ENCODE data around the gene SOX13. TPM values are rescaled to one million over a fixed set of nuclear protein-coding genes. Genes with fewer than 3 reads are reported as not detected.
A peak's percentile ranks its signal among the peaks of the same experiment; 100 is the strongest.

SOX13 gene
- total RNA-seq, 4 donors from 2014 or later = 12.1 to 34.1 (median 33.4) TPM

GRCh38 chr1:204161609-204162493, 88.9 kb downstream of the SOX13 start:
- H3K27me3 ChIP-seq = peaks cover 11% of the 10 kb centered on the region
- no peaks in the 10 kb centered on the region for H3K36me3 ChIP-seq
- no peak overlapping the region for H3K4me3 ChIP-seq
- intact Hi-C loops (cut with DNase I; ENCODE audit: low total_unique reads) (loop anchor here (2.0 kb wide), 2 partner anchors 201 to 207 kb away; no protein-coding TSS in a partner anchor), in situ Hi-C loops (cut with MboI; ENCODE audit: low pct_ligation_motif_present in 1 of 4, low pct_unique_long_range_greater_than_20kb in 1 of 4, low sequenced_read_pairs in 3 of 4) (loop anchor here in 2 of 4 donors (10.0 kb wide), 1 partner anchor 203 kb away; no protein-coding TSS in a partner anchor)
- TF ChIP-seq POLR2A (IDR thresholded peaks at IDR 0.05) = no peak
- TF ChIP-seq, protein P1, sequence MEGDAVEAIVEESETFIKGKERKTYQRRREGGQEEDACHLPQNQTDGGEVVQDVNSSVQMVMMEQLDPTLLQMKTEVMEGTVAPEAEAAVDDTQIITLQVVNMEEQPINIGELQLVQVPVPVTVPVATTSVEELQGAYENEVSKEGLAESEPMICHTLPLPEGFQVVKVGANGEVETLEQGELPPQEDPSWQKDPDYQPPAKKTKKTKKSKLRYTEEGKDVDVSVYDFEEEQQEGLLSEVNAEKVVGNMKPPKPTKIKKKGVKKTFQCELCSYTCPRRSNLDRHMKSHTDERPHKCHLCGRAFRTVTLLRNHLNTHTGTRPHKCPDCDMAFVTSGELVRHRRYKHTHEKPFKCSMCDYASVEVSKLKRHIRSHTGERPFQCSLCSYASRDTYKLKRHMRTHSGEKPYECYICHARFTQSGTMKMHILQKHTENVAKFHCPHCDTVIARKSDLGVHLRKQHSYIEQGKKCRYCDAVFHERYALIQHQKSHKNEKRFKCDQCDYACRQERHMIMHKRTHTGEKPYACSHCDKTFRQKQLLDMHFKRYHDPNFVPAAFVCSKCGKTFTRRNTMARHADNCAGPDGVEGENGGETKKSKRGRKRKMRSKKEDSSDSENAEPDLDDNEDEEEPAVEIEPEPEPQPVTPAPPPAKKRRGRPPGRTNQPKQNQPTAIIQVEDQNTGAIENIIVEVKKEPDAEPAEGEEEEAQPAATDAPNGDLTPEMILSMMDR (IDR thresholded peaks at IDR 0.05) = no peak
- no peak for TF ChIP-seq POLR2AphosphoS5 (IDR thresholded peaks at IDR 0.05)
- no peak for TF ChIP-seq EP300 (IDR thresholded peaks at IDR 0.05; ENCODE audit: low read depth)
- peaks cover 0 to 5% (median 0%) of the 10 kb centered on the region in 4 donors for H3K4me1 ChIP-seq
- H3K9me3 ChIP-seq = no peaks in the 10 kb centered on the region
- H3K27ac ChIP-seq = no peak overlapping the region
- no peak for DNase-seq
- WGBS, 2 donors (ENCODE audit: low coverage in 1 of 2) = 60 to 71% methylated on average over 11 to 14 of the region's 14 CpGs

- WGBS, 2 donors (ENCODE audit: low coverage in 1 of 2) = 0 to 13% methylated on average over 1 to 7 of the region's 7 CpGs
- DNase-seq = peak; percentile 88
- no peak overlapping the region for H3K4me3 ChIP-seq
- H3K27ac ChIP-seq = no peak overlapping the region
- no peaks in the 10 kb centered on the region for H3K9me3 ChIP-seq
- TF ChIP-seq POLR2A (IDR thresholded peaks at IDR 0.05) (no peak), EP300 (IDR thresholded peaks at IDR 0.05; ENCODE audit: low read depth) (no peak)
- TF ChIP-seq, protein P1 (IDR thresholded peaks at IDR 0.05) = peak; percentile 98 to 100 (median 98)
- intact Hi-C loops (cut with DNase I; ENCODE audit: low total_unique reads) (loop anchor here (2.0 kb wide), 1 partner anchor 200 kb away; no protein-coding TSS in a partner anchor), in situ Hi-C loops (cut with MboI; ENCODE audit: low pct_ligation_motif_present in 1 of 4, low pct_unique_long_range_greater_than_20kb in 1 of 4, low sequenced_read_pairs in 3 of 4) (loop anchor here in 2 of 4 donors (10.0 kb wide), 1 partner anchor 202 kb away; no protein-coding TSS in a partner anchor)
- peaks cover 0 to 5% (median 0%) of the 10 kb centered on the region in 4 donors for H3K4me1 ChIP-seq
- peaks cover 11% of the 10 kb centered on the region for H3K27me3 ChIP-seq
- no peaks in the 10 kb centered on the region for H3K36me3 ChIP-seq
These were observed 89.7 kb downstream of the SOX13 start for GRCh38 chr1:204162494-204163074.

DNA sequence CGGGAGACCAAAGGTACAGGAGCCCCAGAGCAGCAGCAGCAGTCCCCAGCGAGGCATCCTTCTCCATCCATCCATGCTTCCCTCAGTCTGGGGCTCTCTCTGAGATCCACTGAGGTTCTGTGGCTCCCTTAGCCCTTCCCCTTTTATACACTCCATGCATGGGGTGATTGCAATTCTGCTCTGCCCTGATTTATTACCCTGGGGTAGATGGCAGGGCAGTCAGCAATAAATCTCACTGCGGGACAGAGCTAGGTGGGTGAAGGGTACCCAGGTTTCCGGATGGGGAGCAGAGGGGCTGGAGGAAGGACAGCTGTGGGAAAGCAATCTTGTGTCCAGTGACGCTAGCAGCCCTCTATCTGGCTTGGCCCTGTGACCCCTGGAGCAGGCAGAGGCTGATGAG, 93.3 kb downstream of the SOX13 start, which contains the start of gene REN:
TSS of gene REN (minus strand) at position 119 of the 400 bp plus-strand sequence. CDS start at position 75, 44 bp downstream.
- H3K9me3 ChIP-seq = peaks cover 5 to 6% of the 10 kb centered on the region in 2 donors
- H3K27ac ChIP-seq = no peak within 1 kb of the TSS
- DNase-seq = no peak
- H3K4me1 ChIP-seq = peaks cover 0 to 5% (median 0%) of the 10 kb centered on the region in 4 donors
- H3K27me3 ChIP-seq = peaks cover 6% of the 10 kb centered on the region
- no peak for TF ChIP-seq POLR2AphosphoS5 (IDR thresholded peaks at IDR 0.05)
- TF ChIP-seq POLR2A (IDR thresholded peaks at IDR 0.05) = no peak
- TF ChIP-seq, protein P1 (IDR thresholded peaks at IDR 0.05) = no peak
- TF ChIP-seq EP300 (IDR thresholded peaks at IDR 0.05; ENCODE audit: low read depth) = no peak
- intact Hi-C loops (cut with DNase I; ENCODE audit: low total_unique reads) = no loop called here
- no peak within 1 kb of the TSS for H3K4me3 ChIP-seq
- no peaks in the 10 kb centered on the region for H3K36me3 ChIP-seq
- WGBS, 2 donors (ENCODE audit: low coverage in 1 of 2) = 49% methylated on average over 5 of the region's 5 CpGs; no CpG with 5 or more reads in 1 of the 2 donors
- in situ Hi-C loops (cut with MboI; ENCODE audit: low pct_ligation_motif_present in 1 of 4, low pct_unique_long_range_greater_than_20kb in 1 of 4, low sequenced_read_pairs in 3 of 4) = loop anchor here (5.0 to 10.0 kb wide), 2 partner anchors 196 to 199 kb away; no protein-coding TSS in a partner anchor

- Histone ChIP-seq H3K4me3 (no peak overlapping the region), H3K27me3 (no peaks in the 10 kb centered on the region), H3K27ac (no peak overlapping the region), H3K9me3 (peaks cover 5 to 6% of the 10 kb centered on the region in 2 donors), H3K36me3 (no peaks in the 10 kb centered on the region), H3K4me1 (no peaks in the 10 kb centered on the region)
- TF ChIP-seq POLR2AphosphoS5 (IDR thresholded peaks at IDR 0.05) (no peak), EP300 (IDR thresholded peaks at IDR 0.05; ENCODE audit: low read depth) (no peak), POLR2A (IDR thresholded peaks at IDR 0.05) (no peak)
- TF ChIP-seq, protein P1 (IDR thresholded peaks at IDR 0.05) = no peak
- 90% methylated on average over 5 of the region's 5 CpGs; no CpG with 5 or more reads in 1 of the 2 donors for WGBS, 2 donors (ENCODE audit: low coverage in 1 of 2)
- no peak for DNase-seq
- in situ Hi-C loops (cut with MboI; ENCODE audit: low pct_ligation_motif_present in 1 of 4, low pct_unique_long_range_greater_than_20kb in 1 of 4, low sequenced_read_pairs in 3 of 4) (loop anchor here (5.0 to 10.0 kb wide), 2 partner anchors 195 to 197 kb away; no protein-coding TSS in a partner anchor), intact Hi-C loops (cut with DNase I; ENCODE audit: low total_unique reads) (no loop called here)
These were observed 94.8 kb downstream of the SOX13 start for GRCh38 chr1:204167730-204168129.

Data from transverse colon (tissue), 4 donors.